MCF 10A (cell line): Measurements from ENCODE around the gene ITIH4. TPM values are rescaled to one million over a fixed set of nuclear protein-coding genes. Genes with fewer than 3 reads are reported as not detected.

Experiments used
- BruUV-seq: library from RNA; stranded (reverse); fragments of 400-500 nt; replicated peaks from 2 replicates; lab custom pipeline; 2021; lab: Mats Ljungman, UMichigan
- CTCF ChIA-PET: fragments of 300-600 bp; sonication (Branson Sonifier 250); formaldehyde crosslinking; extraction: SDS; loops from one replicate; lab custom pipeline; 2021; ENCODE audit warnings: antibody characterized with exemption, inconsistent platforms; lab: Yijun Ruan, JAX
- POLR2A ChIA-PET: fragments of 300-600, 350-650 bp; sonication (Branson Sonifier 250); formaldehyde crosslinking; extraction: SDS; loops from one replicate; lab custom pipeline; 2020; ENCODE audit warnings: antibody characterized with exemption, inconsistent platforms; lab: Yijun Ruan, JAX
- DNase-seq: peaks from one replicate; pipeline ENCODE4 v3.0.0-alpha.2; 2018; ENCODE audit not compliant: unreplicated experiment
- H3K27ac Mint-ChIP-seq: one replicate; pipeline ENCODE4 v1.8.0; 2022; ENCODE audit warnings: mild to moderate bottlenecking, low read depth, mixed read lengths; ENCODE audit not compliant: unreplicated experiment
- H3K27me3 Mint-ChIP-seq: one replicate; pipeline ENCODE4 v1.8.0; 2022; ENCODE audit warnings: mixed read lengths; ENCODE audit not compliant: insufficient read depth, unreplicated experiment
- H3K36me3 Mint-ChIP-seq: one replicate; pipeline ENCODE4 v1.8.0; 2022; ENCODE audit warnings: mild to moderate bottlenecking, moderate library complexity, mixed read lengths; ENCODE audit not compliant: insufficient read depth, unreplicated experiment
- H3K4me1 Mint-ChIP-seq: one replicate; pipeline ENCODE4 v1.8.0; 2022; ENCODE audit warnings: mixed read lengths; ENCODE audit not compliant: insufficient read depth, unreplicated experiment
- H3K4me3 Mint-ChIP-seq: one replicate; pipeline ENCODE4 v1.8.0; 2022; ENCODE audit warnings: mild to moderate bottlenecking, moderate library complexity, mixed read lengths; ENCODE audit not compliant: unreplicated experiment
- H3K9me3 Mint-ChIP-seq: one replicate; pipeline ENCODE4 v1.8.0; 2022; ENCODE audit warnings: mixed read lengths; ENCODE audit not compliant: unreplicated experiment
- CTCF ChIP-seq: fragments of 200-600 bp; IDR thresholded peaks from one replicate; pipeline ENCODE4 v1.8.0; 2022; ENCODE audit warnings: antibody characterized with exemption, mild to moderate bottlenecking; ENCODE audit not compliant: unreplicated experiment
- intact Hi-C: fragments of 100-400 bp; cut with micrococcal nuclease; formaldehyde crosslinking; loops from 2 replicates; pipeline ENCODE4 v1.14.1; 2022
- total RNA-seq: library from RNA; stranded (reverse); gene quantifications from 2 replicates; pipeline ENCODE4 v1.2.3, GENCODE V29; 2022

The ITIH4 gene
- total RNA-seq, 1 experiment from 2014 or later: 0.58 TPM

DNA sequence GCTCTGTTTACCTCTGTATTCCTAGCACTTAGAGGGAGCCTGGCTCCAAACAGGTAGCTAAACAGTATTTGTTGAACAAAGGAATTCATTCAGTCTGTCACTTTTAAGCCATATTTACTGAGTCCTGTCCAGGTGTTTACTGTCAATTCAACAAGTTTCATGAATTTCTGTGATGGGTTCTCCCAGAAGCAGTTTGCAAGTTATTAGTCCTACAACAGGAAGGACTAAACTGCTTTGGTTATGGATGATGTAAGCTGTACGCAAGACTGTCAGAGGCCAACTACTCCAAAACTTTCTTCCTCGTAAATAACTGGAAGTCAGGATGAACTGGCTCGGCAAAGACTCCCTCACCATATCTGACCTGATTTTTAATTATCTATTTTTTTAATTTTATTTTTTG lies 41.8 kb upstream of the ITIH4 start:
- Mint-ChIP-seq H3K27ac (no peak overlapping the region), H3K27me3 (no peaks in the 10 kb centered on the region), H3K9me3 (no peaks in the 10 kb centered on the region), H3K4me3 (no peak overlapping the region), H3K36me3 (no peaks in the 10 kb centered on the region), H3K4me1 (peaks cover 7% of the 10 kb centered on the region)
- CTCF ChIA-PET: interaction anchor here (0.7 to 1.1 kb wide), 3 partner anchors 40 to 292 kb away, joined by 3 to 4 read pairs (median 3); no protein-coding TSS in a partner anchor
- POLR2A ChIA-PET: no interaction called here
- no peak for TF ChIP-seq CTCF
- no peak for DNase-seq
- no TSS peak for BruUV-seq
- intact Hi-C loops: no loop called here

GRCh38 chr3:52871761-52872160 lies 41.3 kb upstream of the ITIH4 start:
- ChIA-PET CTCF (interaction anchor here (0.7 to 1.1 kb wide), 2 partner anchors 63 to 292 kb away, joined by 3 to 4 read pairs; no protein-coding TSS in a partner anchor), POLR2A (no interaction called here)
- no peak for DNase-seq
- H3K27ac Mint-ChIP-seq: no peak overlapping the region
- H3K36me3 Mint-ChIP-seq: no peaks in the 10 kb centered on the region
- BruUV-seq: no TSS peak
- H3K27me3 Mint-ChIP-seq: no peaks in the 10 kb centered on the region
- H3K4me1 Mint-ChIP-seq: peaks cover 7% of the 10 kb centered on the region
- intact Hi-C loops: no loop called here
- H3K9me3 Mint-ChIP-seq: no peaks in the 10 kb centered on the region
- no peak for TF ChIP-seq CTCF
- no peak overlapping the region for H3K4me3 Mint-ChIP-seq

GRCh38 chr3:52870471-52870870 lies 40.0 kb upstream of the ITIH4 start:
- BruUV-seq: no TSS peak
- CTCF ChIA-PET: interaction anchor here (0.7 to 1.3 kb wide), 3 partner anchors 12 to 20 kb away, joined by 3 read pairs; no protein-coding TSS in a partner anchor
- Mint-ChIP-seq H3K4me3 (no peak overlapping the region), H3K27ac (no peak overlapping the region), H3K27me3 (no peaks in the 10 kb centered on the region), H3K36me3 (no peaks in the 10 kb centered on the region), H3K4me1 (peaks cover 7% of the 10 kb centered on the region), H3K9me3 (no peaks in the 10 kb centered on the region)
- TF ChIP-seq CTCF: no peak
- POLR2A ChIA-PET: no interaction called here
- intact Hi-C loops: no loop called here
- no peak for DNase-seq

- H3K9me3 Mint-ChIP-seq: no peaks in the 10 kb centered on the region
- H3K4me3 Mint-ChIP-seq: no peak overlapping the region
- ChIA-PET CTCF (no interaction called here), POLR2A (no interaction called here)
- no peak for DNase-seq
- TF ChIP-seq CTCF: no peak
- intact Hi-C loops: no loop called here
- no peak overlapping the region for H3K27ac Mint-ChIP-seq
- no peaks in the 10 kb centered on the region for H3K4me1 Mint-ChIP-seq
- no TSS peak for BruUV-seq
- no peaks in the 10 kb centered on the region for H3K27me3 Mint-ChIP-seq
- H3K36me3 Mint-ChIP-seq: no peaks in the 10 kb centered on the region
Observed at GRCh38 chr3:52866427-52866826, 36.0 kb upstream of the ITIH4 start.
